Measurements from ENCODE around the gene PLOD2. TPM values are rescaled to one million over a fixed set of nuclear protein-coding genes. Genes with fewer than 3 reads are reported as not detected.

Gene PLOD2
- total and polyA plus RNA-seq, 9 of the 15 experiments (the other 6 are each of a cell fraction or from before 2014, with no cell fraction given), result 0.18 to 1.5 (median 0.58) TPM

- Histone ChIP-seq H3K4me3 (no peak overlapping the region), H3K4me2 (ENCODE audit: insufficient read depth, low read length) (no peak overlapping the region), H3K4me1 (replicated peaks in 1 of 2; ENCODE audit: control insufficient read depth in 2 of 2, insufficient read depth in 2 of 2, low read length in 2 of 2) (no peaks in the 10 kb centered on the region), H3K79me2 (ENCODE audit: control insufficient read depth, insufficient read depth, low read length) (no peaks in the 10 kb centered on the region), H3K27ac (ENCODE audit: extremely low read depth, low read depth, low read length) (no peak overlapping the region), H3K9me1 (ENCODE audit: control insufficient read depth, insufficient read depth, low read length) (no peaks in the 10 kb centered on the region), H3K9ac (ENCODE audit: insufficient read depth in 1 of 2, low read depth in 2 of 2, low read length in 2 of 2) (no peak overlapping the region), H3K36me3 (ENCODE audit: control insufficient read depth, insufficient read depth, low read length) (no peaks in the 10 kb centered on the region), H3K27me3 (ENCODE audit: control insufficient read depth in 2 of 2, insufficient read depth in 2 of 2, low read length in 2 of 2) (no peaks in the 10 kb centered on the region), H2AFZ (ENCODE audit: low read depth, low read length) (no peak overlapping the region), H3K9me3 (replicated peaks; ENCODE audit: control insufficient read depth, insufficient read depth, low read depth, low read length) (no peaks in the 10 kb centered on the region), H4K20me1 (replicated peaks; ENCODE audit: control insufficient read depth, insufficient read depth, low read length) (no peaks in the 10 kb centered on the region)
- TF ChIP-seq PHF20 (IDR thresholded peaks at IDR 0.05; ENCODE audit: partially characterized antibody) (no peak), MXD1 (CRISPR knock-in tag; IDR thresholded peaks at IDR 0.05; ENCODE audit: borderline replicate concordance, poor library complexity, severe bottlenecking) (no peak)
- in situ Hi-C loops (cut with MboI) (no loop called here), intact Hi-C loops (cut with micrococcal nuclease) (no loop called here)
- BruUV-seq (replicated peaks), result no TSS peak
- ATAC-seq (no peak), DNase-seq (ENCODE audit: extremely low read depth in 1 of 4, low spot score in 3 of 4) (no peak), FAIRE-seq (no peak)
- ChIA-PET POLR2A (interaction anchor here (0.6 kb wide), 1 partner anchor 149 kb away, joined by 3 read pairs; no protein-coding TSS in a partner anchor), CTCF (ENCODE audit: low intra/inter-chr PET ratio) (interaction anchor here (0.6 kb wide), 1 partner anchor 10 kb away, joined by 3 read pairs; no protein-coding TSS in a partner anchor)
- WGBS (ENCODE audit: insufficient coverage, low coverage, missing lambda C conversion rate), result 2% methylated on average over 4 of the region's 4 CpGs
Observed at GRCh38 chr3:146195605-146196004, 34.6 kb upstream of the PLOD2 start.

DNA sequence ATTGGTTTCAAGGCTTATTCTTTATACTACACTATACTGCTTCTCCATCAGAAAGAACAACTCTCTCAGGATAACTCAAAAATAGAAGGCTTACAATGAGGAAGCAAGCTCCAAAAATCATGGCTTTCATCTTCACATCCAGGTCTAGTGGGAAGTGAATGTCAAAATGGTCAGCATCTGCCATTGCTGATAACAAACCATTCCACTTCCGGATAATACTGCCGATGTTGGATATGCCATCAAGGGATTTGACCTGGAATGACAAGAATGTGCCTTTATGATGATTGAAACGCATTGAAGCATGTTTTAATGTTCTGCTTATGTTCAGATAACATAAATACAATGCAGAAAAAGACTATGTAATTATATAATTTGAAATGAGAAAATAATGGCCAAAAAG, 34.0 kb upstream of the PLOD2 start:
- ChIA-PET CTCF (ENCODE audit: low intra/inter-chr PET ratio) (interaction anchor here (0.6 kb wide), 1 partner anchor 10 kb away, joined by 3 read pairs; no protein-coding TSS in a partner anchor), POLR2A (interaction anchor here (0.6 kb wide), 1 partner anchor 150 kb away, joined by 3 read pairs; no protein-coding TSS in a partner anchor)
- no peak overlapping the region for H3K9ac ChIP-seq (ENCODE audit: insufficient read depth in 1 of 2, low read depth in 2 of 2, low read length in 2 of 2)
- H3K27me3 ChIP-seq (ENCODE audit: control insufficient read depth in 2 of 2, insufficient read depth in 2 of 2, low read length in 2 of 2), result no peaks in the 10 kb centered on the region
- no TSS peak for BruUV-seq (replicated peaks)
- DNase-seq (ENCODE audit: extremely low read depth in 1 of 4, low spot score in 3 of 4), result peak in 1 of 4 experiments; percentile 1
- H4K20me1 ChIP-seq (replicated peaks; ENCODE audit: control insufficient read depth, insufficient read depth, low read length), result no peaks in the 10 kb centered on the region
- H3K79me2 ChIP-seq (ENCODE audit: control insufficient read depth, insufficient read depth, low read length), result no peaks in the 10 kb centered on the region
- H3K27ac ChIP-seq (ENCODE audit: extremely low read depth, low read depth, low read length), result no peak overlapping the region
- no peak overlapping the region for H2AFZ ChIP-seq (ENCODE audit: low read depth, low read length)
- 4% methylated on average over 3 of the region's 3 CpGs for WGBS (ENCODE audit: insufficient coverage, low coverage, missing lambda C conversion rate)
- H3K4me3 ChIP-seq, result no peak overlapping the region
- no peak overlapping the region for H3K4me2 ChIP-seq (ENCODE audit: insufficient read depth, low read length)
- no peaks in the 10 kb centered on the region for H3K36me3 ChIP-seq (ENCODE audit: control insufficient read depth, insufficient read depth, low read length)
- intact Hi-C loops (cut with micrococcal nuclease) (no loop called here), in situ Hi-C loops (cut with MboI) (no loop called here)
- TF ChIP-seq CBFA2T3 (IDR thresholded peaks at IDR 0.05) (peak; percentile 18; the same call in 1 of the 2 replicates), TEAD4 (IDR thresholded peaks at IDR 0.05; ENCODE audit: low read length) (0 out of 2 replicates have a peak, but pooled peaks have one; percentile 18), TEAD4 (CRISPR knock-in tag; IDR thresholded peaks at IDR 0.05; ENCODE audit: borderline replicate concordance) (no peak), SMAD3 (CRISPR knock-in tag; conservative IDR thresholded peaks at IDR 0.05) (no peak)
- no peaks in the 10 kb centered on the region for H3K9me1 ChIP-seq (ENCODE audit: control insufficient read depth, insufficient read depth, low read length)
- ATAC-seq, result no peak
- no peaks in the 10 kb centered on the region for H3K9me3 ChIP-seq (replicated peaks; ENCODE audit: control insufficient read depth, insufficient read depth, low read depth, low read length)
- no peaks in the 10 kb centered on the region for H3K4me1 ChIP-seq (replicated peaks in 1 of 2; ENCODE audit: control insufficient read depth in 2 of 2, insufficient read depth in 2 of 2, low read length in 2 of 2)
- FAIRE-seq, result no peak
